GM15510 (cell line): ENCODE measurements around the gene SPAG6.

Source experiments
- POLR2A ChIP-seq: IDR thresholded peaks from 3 replicates; pipeline ENCODE4 v1.6.1; 2011; ENCODE audit warnings: borderline replicate concordance; ENCODE audit not compliant: insufficient read length; ENCODE audit errors: extremely low read depth

Gene SPAG6

GRCh38 chr10:22319547-22319979 is 25.7 kb upstream of the SPAG6 start:
- no peak for TF ChIP-seq POLR2A

GRCh38 chr10:22319980-22320558 is 25.2 kb upstream of the SPAG6 start:
- TF ChIP-seq POLR2A = no peak

- TF ChIP-seq POLR2A = no peak
These were observed 24.6 kb upstream of the SPAG6 start, which contains the start of gene BMI1 for GRCh38 chr10:22320591-22321155. TSS of gene BMI1 (plus strand) at chr10:22321099. CDS start at chr10:22326450, 5,351 bp downstream.

GRCh38 chr10:22321156-22321923 is 24.0 kb upstream of the SPAG6 start:
- peak; percentile 58 for TF ChIP-seq POLR2A

- TF ChIP-seq POLR2A = no peak
These were observed 23.2 kb upstream of the SPAG6 start for GRCh38 chr10:22321924-22322640.

- no peak for TF ChIP-seq POLR2A
These were observed 22.6 kb upstream of the SPAG6 start for GRCh38 chr10:22322641-22323160.

- no peak for TF ChIP-seq POLR2A
These were observed 21.6 kb upstream of the SPAG6 start for GRCh38 chr10:22323538-22324305.

GRCh38 chr10:22324413-22324812 is 20.9 kb upstream of the SPAG6 start:
- TF ChIP-seq POLR2A = no peak

- no peak for TF ChIP-seq POLR2A
These were observed 20.4 kb upstream of the SPAG6 start for GRCh38 chr10:22324893-22325271.

- TF ChIP-seq POLR2A = no peak
These were observed 19.8 kb upstream of the SPAG6 start for GRCh38 chr10:22325272-22326144.

- no peak for TF ChIP-seq POLR2A
These were observed 19.1 kb upstream of the SPAG6 start for GRCh38 chr10:22326145-22326702.

- no peak for TF ChIP-seq POLR2A
These were observed 16.1 kb upstream of the SPAG6 start for GRCh38 chr10:22329150-22329549.

GRCh38 chr10:22332116-22332692 is 13.1 kb upstream of the SPAG6 start:
- no peak for TF ChIP-seq POLR2A
